ENCODE data around the gene OR4D2. TPM values are rescaled to one million over a fixed set of nuclear protein-coding genes. Genes with fewer than 3 reads are reported as not detected.

The OR4D2 gene
- polyA plus RNA-seq, 1 donor from 2014 or later = not detected

GRCh38 chr17:58196610-58197009 lies 29.8 kb downstream of the OR4D2 start:
- Histone ChIP-seq H3K79me2 (replicated peaks; ENCODE audit: insufficient read depth, low read length) (no peaks in the 10 kb centered on the region), H3K9me2 (ENCODE audit: insufficient read depth, low read length) (no peaks in the 10 kb centered on the region), H4K20me1 (ENCODE audit: insufficient read depth) (no peaks in the 10 kb centered on the region), H2AFZ (ENCODE audit: low read depth, low read length) (no peak overlapping the region), H3K9me3 (ENCODE audit: low read length) (no peaks in the 10 kb centered on the region), H3K4me2 (ENCODE audit: low read length) (no peak overlapping the region), H3K36me3 (ENCODE audit: insufficient read depth, low read length) (no peaks in the 10 kb centered on the region), H3F3A (ENCODE audit: insufficient read depth, low read length, poor library complexity, severe bottlenecking) (no peaks in the 10 kb centered on the region), H3K27ac (ENCODE audit: low read length) (no peak overlapping the region), H3K9ac (ENCODE audit: low read length) (no peak overlapping the region), H3K27me3 (ENCODE audit: insufficient read depth, low read depth, low read length) (no peaks in the 10 kb centered on the region), H3K4me3 (ENCODE audit: low read length) (no peak overlapping the region)
- TF ChIP-seq EZH2 (IDR thresholded peaks at IDR 0.05; ENCODE audit: borderline replicate concordance, insufficient read depth, low read length, poor library complexity, severe bottlenecking) = no peak
- TF ChIP-seq REST (IDR thresholded peaks at IDR 0.05; ENCODE audit: borderline replicate concordance) = no peak
- TF ChIP-seq EP300 (conservative IDR thresholded peaks at IDR 0.05; ENCODE audit: poor library complexity, severe bottlenecking) = no peak
- no peak for TF ChIP-seq TAF1 (IDR thresholded peaks at IDR 0.05; ENCODE audit: low read depth)
- no peak for TF ChIP-seq CTCF (IDR thresholded peaks at IDR 0.05; ENCODE audit: poor library complexity, severe bottlenecking)
- TF ChIP-seq POLR2AphosphoS5 (IDR thresholded peaks at IDR 0.05) = no peak
- TF ChIP-seq RAD21 (conservative IDR thresholded peaks at IDR 0.05) = no peak
- no peak for TF ChIP-seq MXI1 (conservative IDR thresholded peaks at IDR 0.05; ENCODE audit: poor library complexity, severe bottlenecking)
- no peak for TF ChIP-seq SMC3 (conservative IDR thresholded peaks at IDR 0.05; ENCODE audit: poor library complexity)

- Histone ChIP-seq H3K36me3 (ENCODE audit: insufficient read depth, low read length) (no peaks in the 10 kb centered on the region), H3K9me3 (ENCODE audit: low read length) (no peaks in the 10 kb centered on the region), H3F3A (ENCODE audit: insufficient read depth, low read length, poor library complexity, severe bottlenecking) (no peaks in the 10 kb centered on the region), H2AFZ (ENCODE audit: low read depth, low read length) (no peak overlapping the region), H3K9ac (ENCODE audit: low read length) (no peak overlapping the region), H3K27me3 (ENCODE audit: insufficient read depth, low read depth, low read length) (no peaks in the 10 kb centered on the region), H3K4me3 (ENCODE audit: low read length) (no peak overlapping the region), H3K9me2 (ENCODE audit: insufficient read depth, low read length) (no peaks in the 10 kb centered on the region), H3K4me2 (ENCODE audit: low read length) (no peak overlapping the region), H4K20me1 (ENCODE audit: insufficient read depth) (no peaks in the 10 kb centered on the region), H3K27ac (ENCODE audit: low read length) (no peak overlapping the region), H3K79me2 (replicated peaks; ENCODE audit: insufficient read depth, low read length) (no peaks in the 10 kb centered on the region)
- no peak for TF ChIP-seq TAF1 (IDR thresholded peaks at IDR 0.05; ENCODE audit: low read depth)
- no peak for TF ChIP-seq MXI1 (conservative IDR thresholded peaks at IDR 0.05; ENCODE audit: poor library complexity, severe bottlenecking)
- TF ChIP-seq POLR2AphosphoS5 (IDR thresholded peaks at IDR 0.05) = no peak
- TF ChIP-seq SMC3 (conservative IDR thresholded peaks at IDR 0.05; ENCODE audit: poor library complexity) = no peak
- no peak for TF ChIP-seq REST (IDR thresholded peaks at IDR 0.05; ENCODE audit: borderline replicate concordance)
- no peak for TF ChIP-seq EZH2 (IDR thresholded peaks at IDR 0.05; ENCODE audit: borderline replicate concordance, insufficient read depth, low read length, poor library complexity, severe bottlenecking)
- TF ChIP-seq RAD21 (conservative IDR thresholded peaks at IDR 0.05) = no peak
- no peak for TF ChIP-seq EP300 (conservative IDR thresholded peaks at IDR 0.05; ENCODE audit: poor library complexity, severe bottlenecking)
- TF ChIP-seq CTCF (IDR thresholded peaks at IDR 0.05; ENCODE audit: poor library complexity, severe bottlenecking) = no peak
These were observed 33.3 kb downstream of the OR4D2 start for GRCh38 chr17:58200024-58200633.

Data from neural cell (in vitro differentiated cells).